Body of pancreas (tissue), 4 donors: ENCODE measurements around the gene DCLRE1B.

ENCODE experiments used
- POLR2A ChIP-seq, 3 donors: fragments of 450-650 bp; IDR thresholded peaks; one replicate each; pipeline ENCODE4 v1.6.1; 2016; ENCODE audit warnings: antibody characterized with exemption in 3 of 3, mild to moderate bottlenecking in 2 of 3
- TF ChIP-seq, protein P1 (sequence below), 7 experiments: fragments of 450-650 bp in 4 of 7; fragments of 200-600 bp in 3 of 7; sonication (generic) in 3 of 7; IDR thresholded peaks; one replicate each; pipeline ENCODE4 v1.5.1; 2016 to 2019; ENCODE audit warnings: antibody characterized with exemption in 7 of 7

GRCh38 chr1:113893267-113893666 is 11.9 kb upstream of the DCLRE1B start:
- TF ChIP-seq, protein P1, sequence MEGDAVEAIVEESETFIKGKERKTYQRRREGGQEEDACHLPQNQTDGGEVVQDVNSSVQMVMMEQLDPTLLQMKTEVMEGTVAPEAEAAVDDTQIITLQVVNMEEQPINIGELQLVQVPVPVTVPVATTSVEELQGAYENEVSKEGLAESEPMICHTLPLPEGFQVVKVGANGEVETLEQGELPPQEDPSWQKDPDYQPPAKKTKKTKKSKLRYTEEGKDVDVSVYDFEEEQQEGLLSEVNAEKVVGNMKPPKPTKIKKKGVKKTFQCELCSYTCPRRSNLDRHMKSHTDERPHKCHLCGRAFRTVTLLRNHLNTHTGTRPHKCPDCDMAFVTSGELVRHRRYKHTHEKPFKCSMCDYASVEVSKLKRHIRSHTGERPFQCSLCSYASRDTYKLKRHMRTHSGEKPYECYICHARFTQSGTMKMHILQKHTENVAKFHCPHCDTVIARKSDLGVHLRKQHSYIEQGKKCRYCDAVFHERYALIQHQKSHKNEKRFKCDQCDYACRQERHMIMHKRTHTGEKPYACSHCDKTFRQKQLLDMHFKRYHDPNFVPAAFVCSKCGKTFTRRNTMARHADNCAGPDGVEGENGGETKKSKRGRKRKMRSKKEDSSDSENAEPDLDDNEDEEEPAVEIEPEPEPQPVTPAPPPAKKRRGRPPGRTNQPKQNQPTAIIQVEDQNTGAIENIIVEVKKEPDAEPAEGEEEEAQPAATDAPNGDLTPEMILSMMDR (IDR thresholded peaks at IDR 0.05), result no peak
- no peak for TF ChIP-seq POLR2A (IDR thresholded peaks at IDR 0.05)
